ENCODE data around the gene SLC6A5. TPM values are rescaled to one million over a fixed set of nuclear protein-coding genes. Genes with fewer than 3 reads are reported as not detected.

SLC6A5 gene
- polyA plus RNA-seq, 4 donors = under 0.01 to 0.03 TPM; not detected in 2

DNA sequence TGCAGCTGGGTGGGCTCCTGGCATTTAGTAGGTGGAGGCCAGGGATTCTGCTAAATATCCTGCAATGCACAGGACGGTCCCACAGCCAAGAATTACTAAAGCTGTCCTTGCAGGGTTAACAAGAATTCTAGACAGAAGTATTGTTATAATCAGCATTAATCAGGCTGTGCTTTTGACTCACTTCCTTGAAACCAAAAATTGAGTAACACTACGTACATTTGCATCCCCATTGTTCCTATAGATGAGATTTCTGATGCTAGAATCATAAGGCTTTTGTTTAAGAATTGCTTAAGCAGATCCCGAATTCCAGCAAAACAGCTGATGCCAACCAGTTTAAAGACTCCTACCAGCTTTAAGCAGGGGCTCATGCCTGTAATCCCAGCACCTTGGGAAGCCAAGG, 11.4 kb downstream of the SLC6A5 start:
- peaks cover 2 to 66% (median 28%) of the 10 kb centered on the region in 3 donors for H3K27me3 ChIP-seq (ENCODE audit: control insufficient read depth in 3 of 3, insufficient read depth in 3 of 3, low read length in 3 of 3)
- FAIRE-seq = no peak
- peaks cover 0 to 2% (median 0%) of the 10 kb centered on the region in 3 donors for H3K4me1 ChIP-seq (ENCODE audit: control insufficient read depth in 3 of 3, insufficient read depth in 2 of 3, low read depth in 1 of 3, low read length in 2 of 3)
- WGBS, 3 donors = 58 to 75% (median 63%) methylated on average over 3 of the region's 3 CpGs
- H3K9me3 ChIP-seq (ENCODE audit: control insufficient read depth in 2 of 2, insufficient read depth in 1 of 2, low read depth in 1 of 2, low read length in 1 of 2) = no peaks in the 10 kb centered on the region
- no peak for DNase-seq
- H3K4me3 ChIP-seq (ENCODE audit: low read depth in 1 of 3, low read length in 3 of 3) = no peak overlapping the region
- H3K36me3 ChIP-seq (ENCODE audit: control insufficient read depth in 3 of 3, insufficient read depth in 2 of 3, low read depth in 1 of 3, low read length in 3 of 3) = no peaks in the 10 kb centered on the region
- no peak overlapping the region for H3K27ac ChIP-seq (ENCODE audit: low read depth in 1 of 3, low read length in 2 of 3)

DNA sequence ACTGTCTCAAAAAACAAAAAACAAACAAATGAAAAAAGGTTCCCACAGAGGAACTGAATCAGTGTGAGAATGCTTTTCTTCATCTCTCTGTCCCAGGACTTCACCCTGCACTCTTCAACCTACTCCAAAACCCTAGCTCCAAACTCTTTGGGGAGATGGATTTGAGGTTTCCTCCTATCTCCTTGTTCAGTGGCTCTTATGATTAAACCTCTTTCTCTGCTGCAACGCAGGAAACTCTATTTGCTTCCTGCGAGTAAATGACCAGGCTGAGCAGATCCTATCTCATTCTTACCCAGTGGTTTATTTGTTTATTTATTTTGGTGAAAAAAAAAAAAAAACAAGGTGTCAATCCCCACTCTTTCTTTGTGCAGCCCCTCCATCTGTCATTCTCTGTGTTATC, 12.0 kb downstream of the SLC6A5 start:
- Histone ChIP-seq H3K36me3 (ENCODE audit: control insufficient read depth in 3 of 3, insufficient read depth in 2 of 3, low read depth in 1 of 3, low read length in 3 of 3) (no peaks in the 10 kb centered on the region), H3K27me3 (ENCODE audit: control insufficient read depth in 3 of 3, insufficient read depth in 3 of 3, low read length in 3 of 3) (peaks cover 0 to 60% (median 23%) of the 10 kb centered on the region in 3 donors), H3K4me3 (ENCODE audit: low read depth in 1 of 3, low read length in 3 of 3) (no peak overlapping the region), H3K9me3 (ENCODE audit: control insufficient read depth in 2 of 2, insufficient read depth in 1 of 2, low read depth in 1 of 2, low read length in 1 of 2) (no peaks in the 10 kb centered on the region), H3K27ac (ENCODE audit: low read depth in 1 of 3, low read length in 2 of 3) (no peak overlapping the region), H3K4me1 (ENCODE audit: control insufficient read depth in 3 of 3, insufficient read depth in 2 of 3, low read depth in 1 of 3, low read length in 2 of 3) (peaks cover 0 to 2% (median 0%) of the 10 kb centered on the region in 3 donors)
- DNase-seq = no peak
- 29 to 39% (median 33%) methylated on average over 2 of the region's 2 CpGs for WGBS, 3 donors
- FAIRE-seq = no peak

GRCh38 chr11:20611892-20612291, 12.5 kb downstream of the SLC6A5 start:
- 73 to 83% (median 78%) methylated on average over 4 of the region's 4 CpGs for WGBS, 3 donors
- FAIRE-seq (no peak), DNase-seq (no peak)
- Histone ChIP-seq H3K4me3 (ENCODE audit: low read depth in 1 of 3, low read length in 3 of 3) (no peak overlapping the region), H3K27ac (ENCODE audit: low read depth in 1 of 3, low read length in 2 of 3) (no peak overlapping the region), H3K36me3 (ENCODE audit: control insufficient read depth in 3 of 3, insufficient read depth in 2 of 3, low read depth in 1 of 3, low read length in 3 of 3) (no peaks in the 10 kb centered on the region), H3K4me1 (ENCODE audit: control insufficient read depth in 3 of 3, insufficient read depth in 2 of 3, low read depth in 1 of 3, low read length in 2 of 3) (peaks cover 0 to 2% (median 0%) of the 10 kb centered on the region in 3 donors), H3K9me3 (ENCODE audit: control insufficient read depth in 2 of 2, insufficient read depth in 1 of 2, low read depth in 1 of 2, low read length in 1 of 2) (no peaks in the 10 kb centered on the region), H3K27me3 (ENCODE audit: control insufficient read depth in 3 of 3, insufficient read depth in 3 of 3, low read length in 3 of 3) (peaks cover 0 to 59% (median 21%) of the 10 kb centered on the region in 3 donors)

GRCh38 chr11:20612416-20612815, 13.0 kb downstream of the SLC6A5 start:
- Histone ChIP-seq H3K36me3 (ENCODE audit: control insufficient read depth in 3 of 3, insufficient read depth in 2 of 3, low read depth in 1 of 3, low read length in 3 of 3) (no peaks in the 10 kb centered on the region), H3K4me1 (ENCODE audit: control insufficient read depth in 3 of 3, insufficient read depth in 2 of 3, low read depth in 1 of 3, low read length in 2 of 3) (peaks cover 0 to 2% (median 0%) of the 10 kb centered on the region in 3 donors), H3K4me3 (ENCODE audit: low read depth in 1 of 3, low read length in 3 of 3) (no peak overlapping the region), H3K27me3 (ENCODE audit: control insufficient read depth in 3 of 3, insufficient read depth in 3 of 3, low read length in 3 of 3) (peaks cover 0 to 55% (median 17%) of the 10 kb centered on the region in 3 donors), H3K9me3 (ENCODE audit: control insufficient read depth in 2 of 2, insufficient read depth in 1 of 2, low read depth in 1 of 2, low read length in 1 of 2) (no peaks in the 10 kb centered on the region), H3K27ac (ENCODE audit: low read depth in 1 of 3, low read length in 2 of 3) (no peak overlapping the region)
- WGBS, 3 donors = 54 to 62% (median 56%) methylated on average over 3 of the region's 3 CpGs
- DNase-seq = no peak
- no peak for FAIRE-seq

GRCh38 chr11:20616920-20617319, 17.5 kb downstream of the SLC6A5 start:
- H3K4me1 ChIP-seq (ENCODE audit: control insufficient read depth in 3 of 3, insufficient read depth in 2 of 3, low read depth in 1 of 3, low read length in 2 of 3) = no peaks in the 10 kb centered on the region
- peaks cover 0 to 19% (median 8%) of the 10 kb centered on the region in 3 donors for H3K27me3 ChIP-seq (ENCODE audit: control insufficient read depth in 3 of 3, insufficient read depth in 3 of 3, low read length in 3 of 3)
- no peak overlapping the region for H3K27ac ChIP-seq (ENCODE audit: low read depth in 1 of 3, low read length in 2 of 3)
- no peak overlapping the region for H3K4me3 ChIP-seq (ENCODE audit: low read depth in 1 of 3, low read length in 3 of 3)
- no peaks in the 10 kb centered on the region for H3K36me3 ChIP-seq (ENCODE audit: control insufficient read depth in 3 of 3, insufficient read depth in 2 of 3, low read depth in 1 of 3, low read length in 3 of 3)
- FAIRE-seq (no peak), DNase-seq (no peak)
- no peaks in the 10 kb centered on the region for H3K9me3 ChIP-seq (ENCODE audit: control insufficient read depth in 2 of 2, insufficient read depth in 1 of 2, low read depth in 1 of 2, low read length in 1 of 2)
- WGBS, 3 donors = 26 to 69% (median 40%) methylated on average over 5 of the region's 5 CpGs

DNA sequence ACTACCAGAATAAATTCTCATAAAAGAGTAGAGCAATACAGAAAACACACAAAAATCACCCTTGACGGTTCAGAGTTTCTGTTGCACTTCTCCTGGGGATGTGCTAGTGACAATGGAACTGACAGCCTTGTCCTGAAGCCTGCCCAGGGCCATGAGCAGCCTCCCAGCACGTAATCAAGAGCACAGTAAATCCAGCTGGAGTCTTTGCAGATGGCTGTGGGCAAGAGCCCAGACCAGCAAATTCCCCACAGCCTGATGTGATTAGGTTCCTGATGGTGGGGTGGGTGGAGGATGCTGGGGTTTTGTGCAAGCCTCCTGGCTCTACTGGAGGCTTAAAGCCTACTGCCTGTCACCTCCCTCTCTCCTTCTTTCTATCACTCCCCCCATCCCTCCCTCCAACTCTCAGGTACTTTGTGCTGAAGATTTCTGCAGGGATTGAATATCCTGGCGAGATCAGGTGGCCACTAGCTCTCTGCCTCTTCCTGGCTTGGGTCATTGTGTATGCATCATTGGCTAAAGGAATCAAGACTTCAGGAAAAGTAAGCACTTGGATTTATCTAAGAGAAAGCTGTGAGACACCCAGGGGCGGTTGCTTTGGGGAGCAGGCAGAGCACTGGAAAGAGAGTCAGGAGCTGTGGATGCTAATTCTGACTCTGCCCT, 18.1 kb downstream of the SLC6A5 start:
- Histone ChIP-seq H3K9me3 (ENCODE audit: control insufficient read depth in 2 of 2, insufficient read depth in 1 of 2, low read depth in 1 of 2, low read length in 1 of 2) (no peaks in the 10 kb centered on the region), H3K4me1 (ENCODE audit: control insufficient read depth in 3 of 3, insufficient read depth in 2 of 3, low read depth in 1 of 3, low read length in 2 of 3) (no peaks in the 10 kb centered on the region), H3K27me3 (ENCODE audit: control insufficient read depth in 3 of 3, insufficient read depth in 3 of 3, low read length in 3 of 3) (peaks cover 0 to 17% (median 3%) of the 10 kb centered on the region in 3 donors), H3K27ac (ENCODE audit: low read depth in 1 of 3, low read length in 2 of 3) (no peak overlapping the region), H3K4me3 (ENCODE audit: low read depth in 1 of 3, low read length in 3 of 3) (no peak overlapping the region), H3K36me3 (ENCODE audit: control insufficient read depth in 3 of 3, insufficient read depth in 2 of 3, low read depth in 1 of 3, low read length in 3 of 3) (no peaks in the 10 kb centered on the region)
- DNase-seq = no peak
- 37 to 48% (median 38%) methylated on average over 4 of the region's 4 CpGs for WGBS, 3 donors
- no peak for FAIRE-seq

- no peak overlapping the region for H3K4me3 ChIP-seq (ENCODE audit: low read depth in 1 of 3, low read length in 3 of 3)
- WGBS, 3 donors = 24 to 54% (median 28%) methylated on average over 1 of the region's 1 CpG
- no peak for FAIRE-seq
Observed at GRCh38 chr11:20618083-20618482, 18.7 kb downstream of the SLC6A5 start.

DNA sequence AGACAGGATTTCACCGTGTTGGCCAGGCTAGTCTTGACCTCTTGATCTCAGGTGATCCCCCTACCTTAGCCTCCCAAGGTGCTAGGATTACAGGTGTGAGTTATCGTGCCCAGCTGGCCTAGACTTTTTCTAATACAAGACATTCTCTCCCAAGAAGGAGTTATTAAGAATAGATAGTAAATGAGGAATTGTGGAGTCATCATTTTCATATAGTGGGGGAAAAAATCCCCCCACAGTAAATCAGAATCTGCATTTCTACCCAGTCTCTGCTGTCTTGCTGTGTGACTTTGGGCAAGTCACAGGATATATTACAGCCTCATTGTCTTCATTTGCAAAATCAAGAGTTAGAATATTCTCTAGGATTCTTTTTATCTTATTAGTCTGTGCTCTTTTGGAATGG, 21.6 kb downstream of the SLC6A5 start:
- DNase-seq (no peak), FAIRE-seq (no peak)
- Histone ChIP-seq H3K4me3 (ENCODE audit: low read depth in 1 of 3, low read length in 3 of 3) (no peak overlapping the region), H3K36me3 (ENCODE audit: control insufficient read depth in 3 of 3, insufficient read depth in 2 of 3, low read depth in 1 of 3, low read length in 3 of 3) (no peaks in the 10 kb centered on the region), H3K27me3 (ENCODE audit: control insufficient read depth in 3 of 3, insufficient read depth in 3 of 3, low read length in 3 of 3) (peaks cover 0 to 11% (median 3%) of the 10 kb centered on the region in 3 donors), H3K9me3 (ENCODE audit: control insufficient read depth in 2 of 2, insufficient read depth in 1 of 2, low read depth in 1 of 2, low read length in 1 of 2) (no peaks in the 10 kb centered on the region), H3K27ac (ENCODE audit: low read depth in 1 of 3, low read length in 2 of 3) (no peak overlapping the region), H3K4me1 (ENCODE audit: control insufficient read depth in 3 of 3, insufficient read depth in 2 of 3, low read depth in 1 of 3, low read length in 2 of 3) (no peaks in the 10 kb centered on the region)
- 48 to 67% (median 60%) methylated on average over 2 of the region's 2 CpGs for WGBS, 3 donors

More at GRCh38 chr11:20618083-20618482, 18.7 kb downstream of the SLC6A5 start:
- Histone ChIP-seq H3K4me1 (ENCODE audit: control insufficient read depth in 3 of 3, insufficient read depth in 2 of 3, low read depth in 1 of 3, low read length in 2 of 3) (no peaks in the 10 kb centered on the region), H3K27me3 (ENCODE audit: control insufficient read depth in 3 of 3, insufficient read depth in 3 of 3, low read length in 3 of 3) (peaks cover 0 to 11% (median 3%) of the 10 kb centered on the region in 3 donors), H3K27ac (ENCODE audit: low read depth in 1 of 3, low read length in 2 of 3) (no peak overlapping the region), H3K9me3 (ENCODE audit: control insufficient read depth in 2 of 2, insufficient read depth in 1 of 2, low read depth in 1 of 2, low read length in 1 of 2) (no peaks in the 10 kb centered on the region), H3K36me3 (ENCODE audit: control insufficient read depth in 3 of 3, insufficient read depth in 2 of 3, low read depth in 1 of 3, low read length in 3 of 3) (no peaks in the 10 kb centered on the region)
- no peak for DNase-seq

DNA sequence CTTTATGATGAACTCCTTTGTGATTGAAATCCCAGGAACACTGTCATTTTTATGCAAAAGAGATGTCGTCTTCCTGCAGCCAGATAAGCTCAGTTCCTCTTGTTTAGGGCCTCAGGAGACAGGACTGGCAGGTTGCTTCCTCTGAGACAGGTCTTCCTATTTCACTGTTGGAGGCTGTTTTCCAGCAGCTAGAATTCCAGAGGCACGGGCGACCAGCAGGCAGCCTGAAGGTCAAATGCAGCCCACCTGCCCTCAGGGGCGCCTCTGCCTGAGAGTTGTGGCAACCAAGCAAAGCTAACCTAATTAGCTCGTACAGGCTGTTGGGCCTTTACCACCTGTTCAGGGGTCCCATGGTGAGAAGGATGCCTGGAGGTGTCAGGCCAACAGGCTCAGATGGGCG, 22.3 kb downstream of the SLC6A5 start:
- Histone ChIP-seq H3K4me1 (ENCODE audit: control insufficient read depth in 3 of 3, insufficient read depth in 2 of 3, low read depth in 1 of 3, low read length in 2 of 3) (no peaks in the 10 kb centered on the region), H3K27ac (ENCODE audit: low read depth in 1 of 3, low read length in 2 of 3) (no peak overlapping the region), H3K36me3 (ENCODE audit: control insufficient read depth in 3 of 3, insufficient read depth in 2 of 3, low read depth in 1 of 3, low read length in 3 of 3) (no peaks in the 10 kb centered on the region), H3K27me3 (ENCODE audit: control insufficient read depth in 3 of 3, insufficient read depth in 3 of 3, low read length in 3 of 3) (peaks cover 0 to 10% (median 3%) of the 10 kb centered on the region in 3 donors), H3K9me3 (ENCODE audit: control insufficient read depth in 2 of 2, insufficient read depth in 1 of 2, low read depth in 1 of 2, low read length in 1 of 2) (no peaks in the 10 kb centered on the region), H3K4me3 (ENCODE audit: low read depth in 1 of 3, low read length in 3 of 3) (no peak overlapping the region)
- FAIRE-seq (no peak), DNase-seq (no peak)
- WGBS, 3 donors = 33 to 36% (median 34%) methylated on average over 6 of the region's 6 CpGs
